ENCODE results near the gene DDO.

The DDO gene

GRCh38 chr6:110419028-110419739 lies 3.8 kb upstream of the DDO start:
- no peak overlapping the region for H3K4me3 ChIP-seq (ENCODE audit: low read depth, low read length)
- H3K27ac ChIP-seq (ENCODE audit: low read depth, low read length), result no peak overlapping the region
- no peaks in the 10 kb centered on the region for H3K4me1 ChIP-seq (ENCODE audit: control insufficient read depth, insufficient read depth, low read length)
- H3K9ac ChIP-seq (ENCODE audit: low read length), result no peak overlapping the region
- no peaks in the 10 kb centered on the region for H3K36me3 ChIP-seq (ENCODE audit: control insufficient read depth, insufficient read depth, low read length)
- no peaks in the 10 kb centered on the region for H3K27me3 ChIP-seq (ENCODE audit: control insufficient read depth, insufficient read depth, low read length)
- H3K9me3 ChIP-seq (ENCODE audit: control insufficient read depth, insufficient read depth, low read depth, low read length), result peaks cover 9% of the 10 kb centered on the region; the same call in 1 of the 2 replicates

- no peak overlapping the region for H3K27ac ChIP-seq (ENCODE audit: low read depth, low read length)
- no peak overlapping the region for H3K9ac ChIP-seq (ENCODE audit: low read length)
- H3K4me1 ChIP-seq (ENCODE audit: control insufficient read depth, insufficient read depth, low read length), result no peaks in the 10 kb centered on the region
- H3K36me3 ChIP-seq (ENCODE audit: control insufficient read depth, insufficient read depth, low read length), result no peaks in the 10 kb centered on the region
- H3K9me3 ChIP-seq (ENCODE audit: control insufficient read depth, insufficient read depth, low read depth, low read length), result peaks cover 9% of the 10 kb centered on the region; the same call in 1 of the 2 replicates
- no peak overlapping the region for H3K4me3 ChIP-seq (ENCODE audit: low read depth, low read length)
- no peaks in the 10 kb centered on the region for H3K27me3 ChIP-seq (ENCODE audit: control insufficient read depth, insufficient read depth, low read length)
Observed at GRCh38 chr6:110418594-110418993, 3.2 kb upstream of the DDO start.

DNA sequence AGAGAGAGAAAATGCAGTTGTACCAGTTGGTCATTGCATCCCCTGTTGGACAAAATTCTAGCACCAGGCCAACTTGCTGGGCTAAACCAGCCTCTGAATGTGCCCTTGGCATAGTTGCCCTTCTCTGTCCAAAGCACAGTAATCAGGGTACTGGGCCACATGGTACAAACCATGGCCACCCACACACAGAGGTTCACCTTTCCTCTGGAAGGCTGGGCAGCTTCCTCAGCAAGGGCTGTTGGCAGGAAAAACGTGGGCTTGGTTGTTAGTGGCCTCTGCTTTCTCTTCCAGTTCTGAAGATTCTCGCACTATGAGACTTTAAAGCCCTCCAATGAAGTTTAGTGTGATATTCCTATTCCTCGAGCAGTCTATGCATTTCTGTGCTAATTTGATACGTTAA lies 706 bp downstream of the DDO start:
- Histone ChIP-seq H3K9me3 (ENCODE audit: control insufficient read depth, insufficient read depth, low read depth, low read length) (peaks cover 3% of the 10 kb centered on the region; the same call in 1 of the 2 replicates), H3K36me3 (ENCODE audit: control insufficient read depth, insufficient read depth, low read length) (no peaks in the 10 kb centered on the region), H3K27me3 (ENCODE audit: control insufficient read depth, insufficient read depth, low read length) (no peaks in the 10 kb centered on the region), H3K4me3 (ENCODE audit: low read depth, low read length) (no peak overlapping the region), H3K9ac (ENCODE audit: low read length) (no peak overlapping the region), H3K4me1 (ENCODE audit: control insufficient read depth, insufficient read depth, low read length) (no peaks in the 10 kb centered on the region), H3K27ac (ENCODE audit: low read depth, low read length) (no peak overlapping the region)

GRCh38 chr6:110412360-110412759 lies 3.0 kb downstream of the DDO start:
- no peaks in the 10 kb centered on the region for H3K36me3 ChIP-seq (ENCODE audit: control insufficient read depth, insufficient read depth, low read length)
- H3K27me3 ChIP-seq (ENCODE audit: control insufficient read depth, insufficient read depth, low read length), result no peaks in the 10 kb centered on the region
- no peak overlapping the region for H3K9ac ChIP-seq (ENCODE audit: low read length)
- no peak overlapping the region for H3K27ac ChIP-seq (ENCODE audit: low read depth, low read length)
- H3K4me1 ChIP-seq (ENCODE audit: control insufficient read depth, insufficient read depth, low read length), result no peaks in the 10 kb centered on the region
- peaks cover 3% of the 10 kb centered on the region; the same call in 1 of the 2 replicates for H3K9me3 ChIP-seq (ENCODE audit: control insufficient read depth, insufficient read depth, low read depth, low read length)
- no peak overlapping the region for H3K4me3 ChIP-seq (ENCODE audit: low read depth, low read length)

DNA sequence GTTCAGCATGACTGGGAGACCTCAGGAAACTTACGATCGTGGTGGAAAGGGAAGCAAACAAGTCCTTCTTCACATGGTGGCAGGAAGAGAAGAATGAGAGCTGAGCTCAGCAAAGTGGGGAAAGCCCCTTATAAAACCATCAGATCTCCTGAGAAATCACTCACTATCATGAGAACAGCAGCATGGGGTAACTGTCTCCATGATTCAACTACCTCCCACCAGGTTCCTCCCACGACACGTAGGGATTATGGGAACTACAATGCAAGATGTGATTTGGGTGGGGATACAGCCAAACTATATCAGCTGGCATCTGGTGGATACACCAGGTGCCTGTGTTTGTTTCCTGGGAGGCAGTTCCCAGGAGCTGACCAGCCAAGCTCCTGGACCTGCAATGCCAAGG lies 4.9 kb downstream of the DDO start:
- Histone ChIP-seq H3K27ac (ENCODE audit: low read depth, low read length) (no peak overlapping the region), H3K4me3 (ENCODE audit: low read depth, low read length) (no peak overlapping the region), H3K36me3 (ENCODE audit: control insufficient read depth, insufficient read depth, low read length) (no peaks in the 10 kb centered on the region), H3K27me3 (ENCODE audit: control insufficient read depth, insufficient read depth, low read length) (no peaks in the 10 kb centered on the region), H3K9ac (ENCODE audit: low read length) (no peak overlapping the region), H3K4me1 (ENCODE audit: control insufficient read depth, insufficient read depth, low read length) (no peaks in the 10 kb centered on the region), H3K9me3 (ENCODE audit: control insufficient read depth, insufficient read depth, low read depth, low read length) (no peaks in the 10 kb centered on the region)

DNA sequence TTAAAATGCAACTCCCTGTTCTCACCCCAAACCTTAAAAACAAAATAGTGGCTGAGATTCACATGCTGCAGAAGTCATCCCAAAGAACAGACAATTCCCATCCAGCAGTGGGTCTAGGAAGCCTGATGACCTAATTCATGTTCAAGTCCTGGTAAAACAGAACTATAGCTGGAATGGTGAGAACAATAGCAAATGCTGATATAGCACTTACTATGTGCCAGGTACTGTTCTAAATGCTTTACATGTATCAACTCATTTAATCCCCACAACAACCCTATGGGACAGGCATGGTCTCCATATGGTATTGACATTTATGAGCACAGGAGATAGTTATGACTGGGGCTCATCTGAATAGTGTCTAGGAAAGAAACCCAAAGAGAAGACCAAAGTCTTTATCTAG lies 5.6 kb downstream of the DDO start:
- H3K36me3 ChIP-seq (ENCODE audit: control insufficient read depth, insufficient read depth, low read length), result no peaks in the 10 kb centered on the region
- H3K27ac ChIP-seq (ENCODE audit: low read depth, low read length), result no peak overlapping the region
- no peaks in the 10 kb centered on the region for H3K9me3 ChIP-seq (ENCODE audit: control insufficient read depth, insufficient read depth, low read depth, low read length)
- H3K27me3 ChIP-seq (ENCODE audit: control insufficient read depth, insufficient read depth, low read length), result no peaks in the 10 kb centered on the region
- no peaks in the 10 kb centered on the region for H3K4me1 ChIP-seq (ENCODE audit: control insufficient read depth, insufficient read depth, low read length)
- H3K4me3 ChIP-seq (ENCODE audit: low read depth, low read length), result no peak overlapping the region
- no peak overlapping the region for H3K9ac ChIP-seq (ENCODE audit: low read length)

- no peak overlapping the region for H3K4me3 ChIP-seq (ENCODE audit: low read depth, low read length)
- no peaks in the 10 kb centered on the region for H3K36me3 ChIP-seq (ENCODE audit: control insufficient read depth, insufficient read depth, low read length)
- no peaks in the 10 kb centered on the region for H3K9me3 ChIP-seq (ENCODE audit: control insufficient read depth, insufficient read depth, low read depth, low read length)
- no peak overlapping the region for H3K27ac ChIP-seq (ENCODE audit: low read depth, low read length)
- H3K9ac ChIP-seq (ENCODE audit: low read length), result no peak overlapping the region
- H3K27me3 ChIP-seq (ENCODE audit: control insufficient read depth, insufficient read depth, low read length), result no peaks in the 10 kb centered on the region
- H3K4me1 ChIP-seq (ENCODE audit: control insufficient read depth, insufficient read depth, low read length), result no peaks in the 10 kb centered on the region
Observed at GRCh38 chr6:110408901-110409300, 6.5 kb downstream of the DDO start.

DNA sequence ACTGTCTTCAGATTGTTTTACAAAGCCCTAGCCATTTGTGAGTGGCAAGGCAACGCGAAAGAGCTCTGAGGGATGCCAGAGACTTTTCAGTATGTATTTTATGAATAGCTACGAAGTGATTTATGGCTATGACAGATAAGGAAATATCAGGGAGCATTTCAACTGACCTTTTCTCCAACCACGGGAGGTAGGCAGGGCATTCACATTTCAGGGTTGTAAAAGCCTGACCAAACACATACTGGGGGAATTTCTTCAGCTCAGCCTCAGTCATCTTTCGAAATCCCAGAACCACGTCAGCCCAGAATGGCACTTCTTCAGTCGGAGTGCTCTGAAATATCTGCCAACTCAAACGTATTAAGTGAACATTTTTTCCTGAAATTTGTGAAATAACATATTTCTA lies 10.8 kb downstream of the DDO start:
- no peaks in the 10 kb centered on the region for H3K27me3 ChIP-seq (ENCODE audit: control insufficient read depth, insufficient read depth, low read length)
- no peak overlapping the region for H3K9ac ChIP-seq (ENCODE audit: low read length)
- H3K27ac ChIP-seq (ENCODE audit: low read depth, low read length), result no peak overlapping the region
- H3K9me3 ChIP-seq (ENCODE audit: control insufficient read depth, insufficient read depth, low read depth, low read length), result no peaks in the 10 kb centered on the region
- no peak overlapping the region for H3K4me3 ChIP-seq (ENCODE audit: low read depth, low read length)
- H3K36me3 ChIP-seq (ENCODE audit: control insufficient read depth, insufficient read depth, low read length), result no peaks in the 10 kb centered on the region
- no peaks in the 10 kb centered on the region for H3K4me1 ChIP-seq (ENCODE audit: control insufficient read depth, insufficient read depth, low read length)

DNA sequence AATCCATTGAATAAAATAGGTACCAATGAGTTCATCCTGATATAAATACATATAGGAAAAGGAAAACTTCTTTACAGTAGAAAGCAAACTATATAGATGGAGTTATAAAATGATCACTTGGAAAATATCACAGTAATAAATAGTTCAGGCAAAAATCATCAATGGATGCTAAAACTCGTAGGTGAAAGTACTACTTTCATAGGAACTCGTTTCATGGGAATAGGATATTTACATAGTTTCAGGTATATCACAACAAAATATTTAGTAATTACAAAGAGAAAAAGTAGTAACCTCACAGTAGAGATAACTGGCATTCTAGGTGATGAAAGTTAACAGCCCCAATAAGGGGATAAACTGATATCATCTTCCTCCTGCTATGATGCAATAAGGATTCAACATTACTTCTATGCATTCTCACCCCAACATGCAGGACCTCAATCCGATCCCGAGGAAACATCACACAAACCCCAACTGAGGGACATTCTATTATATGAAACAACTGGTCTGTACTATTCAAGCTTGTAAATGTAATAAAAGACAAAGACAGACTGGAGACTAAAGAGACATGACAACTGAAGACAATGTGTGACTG lies 13.7 kb downstream of the DDO start:
- Histone ChIP-seq H3K4me1 (ENCODE audit: control insufficient read depth, insufficient read depth, low read length) (no peaks in the 10 kb centered on the region), H3K9me3 (ENCODE audit: control insufficient read depth, insufficient read depth, low read depth, low read length) (no peaks in the 10 kb centered on the region; the same call in 1 of the 2 replicates), H3K27me3 (ENCODE audit: control insufficient read depth, insufficient read depth, low read length) (no peaks in the 10 kb centered on the region), H3K36me3 (ENCODE audit: control insufficient read depth, insufficient read depth, low read length) (no peaks in the 10 kb centered on the region), H3K4me3 (ENCODE audit: low read depth, low read length) (no peak overlapping the region), H3K9ac (ENCODE audit: low read length) (no peak overlapping the region), H3K27ac (ENCODE audit: low read depth, low read length) (no peak overlapping the region)

DNA sequence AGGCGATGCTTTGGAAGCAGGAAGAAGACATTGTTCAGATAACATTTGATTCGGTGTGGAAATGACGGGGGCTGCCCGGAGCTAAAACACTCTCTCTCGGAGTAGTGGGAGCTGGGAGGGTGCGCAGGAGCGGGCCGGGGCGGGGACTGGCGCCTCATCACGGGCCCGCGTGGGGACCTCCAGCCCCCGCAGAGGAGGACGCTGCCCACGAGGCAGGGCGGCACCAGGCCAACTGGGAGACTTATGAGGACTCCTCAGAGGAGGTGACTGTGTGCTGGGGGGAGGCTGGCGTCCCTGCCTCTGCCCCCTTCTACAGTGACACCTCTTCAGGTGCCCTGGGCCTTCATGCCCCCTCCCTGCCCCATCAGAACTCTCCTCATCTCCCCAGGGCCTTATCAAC lies 15.2 kb downstream of the DDO start:
- no peak overlapping the region for H3K4me3 ChIP-seq (ENCODE audit: low read depth, low read length)

GRCh38 chr6:110399219-110400071 lies 15.9 kb downstream of the DDO start:
- no peak overlapping the region for H3K9ac ChIP-seq (ENCODE audit: low read length)
- no peak overlapping the region for H3K4me3 ChIP-seq (ENCODE audit: low read depth, low read length)
- H3K36me3 ChIP-seq (ENCODE audit: control insufficient read depth, insufficient read depth, low read length), result no peaks in the 10 kb centered on the region
- H3K4me1 ChIP-seq (ENCODE audit: control insufficient read depth, insufficient read depth, low read length), result no peaks in the 10 kb centered on the region
- no peaks in the 10 kb centered on the region; the same call in 1 of the 2 replicates for H3K9me3 ChIP-seq (ENCODE audit: control insufficient read depth, insufficient read depth, low read depth, low read length)
- no peak overlapping the region for H3K27ac ChIP-seq (ENCODE audit: low read depth, low read length)
- H3K27me3 ChIP-seq (ENCODE audit: control insufficient read depth, insufficient read depth, low read length), result no peaks in the 10 kb centered on the region

More for the DNA sequence above, 15.2 kb downstream of the DDO start:
- Histone ChIP-seq H3K36me3 (ENCODE audit: control insufficient read depth, insufficient read depth, low read length) (no peaks in the 10 kb centered on the region), H3K9me3 (ENCODE audit: control insufficient read depth, insufficient read depth, low read depth, low read length) (no peaks in the 10 kb centered on the region; the same call in 1 of the 2 replicates), H3K27me3 (ENCODE audit: control insufficient read depth, insufficient read depth, low read length) (no peaks in the 10 kb centered on the region), H3K27ac (ENCODE audit: low read depth, low read length) (no peak overlapping the region), H3K9ac (ENCODE audit: low read length) (no peak overlapping the region), H3K4me1 (ENCODE audit: control insufficient read depth, insufficient read depth, low read length) (no peaks in the 10 kb centered on the region)
